Middle frontal gyrus (tissue), 1 donor: ENCODE results near the gene WHRN.

Experiments used
- DNase-seq: peaks from one replicate; pipeline ENCODE4 v3.0.0-alpha.2; 2015; ENCODE audit warnings: low spot score; ENCODE audit errors: extremely low spot score

The WHRN gene

DNA sequence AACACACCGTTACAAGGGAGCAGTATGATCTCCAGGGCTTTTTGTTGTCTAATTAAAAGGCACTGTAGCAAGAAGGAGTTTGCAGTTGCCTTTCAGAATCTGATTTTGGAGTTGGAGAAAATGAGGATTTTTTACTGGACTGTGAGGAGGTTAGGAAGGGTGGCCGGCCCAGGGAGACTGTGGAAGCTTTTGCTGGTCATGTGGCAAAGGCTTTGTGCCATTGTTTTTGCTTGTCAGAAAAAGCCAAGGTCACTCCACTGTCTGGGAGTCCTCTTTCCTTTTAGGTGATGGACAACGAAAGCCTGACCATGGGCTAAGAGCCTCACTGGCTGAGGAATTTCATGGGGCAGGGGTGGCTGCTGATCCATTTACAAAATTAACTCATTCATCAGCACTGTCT lies 10.3 kb upstream of the WHRN start:
- DNase-seq, result no peak

DNA sequence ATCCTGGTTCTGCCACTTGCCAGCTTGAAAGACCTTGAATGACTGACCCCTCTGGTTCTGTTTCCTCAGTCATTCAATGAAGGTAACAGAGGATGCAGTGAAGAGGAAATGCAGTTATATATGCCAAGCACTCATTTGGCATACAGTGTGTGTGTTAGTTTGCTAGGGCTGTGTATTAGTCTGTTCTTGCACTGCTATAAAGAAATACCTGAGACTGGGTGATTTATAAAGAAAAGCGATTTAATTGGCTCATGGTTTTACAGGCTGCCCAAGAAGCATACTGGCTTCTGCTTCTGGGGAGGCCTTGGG lies 8.6 kb upstream of the WHRN start:
- no peak for DNase-seq

DNA sequence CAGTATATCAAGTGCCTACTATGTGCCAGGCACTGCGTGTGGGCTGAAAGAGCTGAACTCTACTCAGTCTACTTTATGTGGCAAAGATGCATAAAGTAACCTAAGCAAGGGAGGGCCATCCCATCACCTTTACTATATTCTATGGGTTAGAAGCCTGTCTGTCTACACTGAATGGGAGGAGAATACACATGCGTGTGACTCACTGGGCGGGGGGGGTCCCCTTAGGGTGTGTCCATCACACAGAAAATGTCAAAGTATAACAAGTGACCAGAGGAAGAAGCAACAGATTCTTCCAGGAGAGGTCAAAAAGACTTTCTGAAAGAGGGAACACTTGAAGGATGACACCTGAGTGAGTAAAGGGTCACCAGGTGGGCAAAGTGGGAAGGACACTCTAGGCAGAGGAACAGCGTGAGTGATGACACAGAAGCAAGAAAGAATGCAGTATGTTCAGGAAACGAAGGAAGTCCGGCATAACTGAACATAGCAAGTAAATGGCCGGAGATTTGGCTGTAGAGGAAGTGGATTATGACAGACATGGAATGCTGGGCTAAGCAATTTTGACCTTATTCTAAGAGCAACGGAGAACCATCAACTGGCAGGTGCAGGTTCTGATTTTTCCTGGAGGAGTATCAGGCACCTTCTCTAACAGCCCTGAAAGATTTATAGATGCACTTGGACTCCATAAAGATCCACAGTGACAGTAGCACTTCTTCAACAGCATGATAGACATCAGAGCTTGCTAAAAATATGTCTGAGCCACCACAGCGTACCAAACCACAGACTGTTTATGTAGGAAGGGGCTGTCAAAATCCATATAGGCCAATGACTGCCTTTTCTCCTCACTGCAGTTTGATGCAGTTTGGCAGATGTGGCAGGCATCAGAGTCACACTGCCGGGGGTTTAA lies 8.0 kb upstream of the WHRN start:
- DNase-seq, result no peak

DNA sequence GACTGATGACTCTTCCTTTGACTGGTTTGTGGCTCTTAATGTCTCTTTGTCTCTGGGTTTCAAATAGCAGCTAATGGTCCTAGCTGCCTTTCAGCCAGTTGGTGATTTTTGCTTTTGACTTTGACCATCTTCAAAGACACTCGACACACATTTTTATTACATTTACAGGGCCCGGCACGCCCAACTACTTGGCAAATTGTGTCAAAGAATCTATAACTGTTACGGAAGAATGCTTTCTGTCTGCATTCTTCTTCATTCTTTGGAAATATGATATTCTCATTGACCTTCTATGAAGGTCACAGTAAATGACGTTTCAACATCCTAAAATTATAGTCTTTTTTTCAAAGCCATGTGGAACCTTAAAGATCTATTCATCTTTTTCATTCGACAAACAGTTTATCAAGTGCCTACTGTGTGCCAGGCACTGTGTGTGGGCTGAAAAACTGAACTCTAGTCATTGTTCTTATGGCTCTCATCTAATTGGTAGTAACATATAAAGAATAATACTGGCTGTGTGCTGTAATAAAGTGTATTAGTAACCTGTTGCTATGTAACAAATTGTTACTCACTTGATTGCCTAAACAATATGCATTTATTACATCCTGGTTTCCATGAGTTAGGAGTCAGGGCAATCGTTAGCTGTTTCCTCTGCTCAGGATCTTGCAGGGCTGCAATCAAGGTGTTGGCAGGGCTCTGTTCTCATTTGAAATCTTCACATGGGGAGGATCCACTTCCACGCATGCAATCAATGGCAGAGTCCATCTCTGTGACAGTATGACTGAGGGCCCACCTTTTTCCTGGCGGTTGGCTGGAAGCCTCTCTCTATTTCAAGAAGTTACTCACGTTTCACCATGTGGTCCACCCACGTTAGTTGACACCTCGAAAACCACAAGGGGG lies 7.0 kb upstream of the WHRN start:
- no peak for DNase-seq

DNA sequence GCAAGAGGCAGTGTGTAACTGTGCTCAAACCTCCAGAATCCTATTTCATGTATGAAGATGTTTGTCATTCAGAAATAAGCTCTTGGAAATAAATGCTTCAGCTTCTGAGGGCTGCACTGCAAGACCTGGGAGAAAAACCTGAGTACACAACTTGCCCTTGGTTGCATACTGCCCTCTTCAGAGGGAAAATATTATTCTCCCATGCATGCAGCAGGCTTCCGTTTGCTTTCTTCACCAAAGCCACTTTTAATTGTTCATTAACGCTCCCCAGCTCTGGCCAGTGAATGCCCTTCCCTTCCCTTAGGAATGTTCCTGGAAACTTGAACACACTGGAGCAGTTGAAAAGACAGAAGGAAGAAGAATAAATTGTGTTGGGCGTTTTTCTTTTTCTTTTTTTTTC lies 2.5 kb upstream of the WHRN start:
- no peak for DNase-seq

DNA sequence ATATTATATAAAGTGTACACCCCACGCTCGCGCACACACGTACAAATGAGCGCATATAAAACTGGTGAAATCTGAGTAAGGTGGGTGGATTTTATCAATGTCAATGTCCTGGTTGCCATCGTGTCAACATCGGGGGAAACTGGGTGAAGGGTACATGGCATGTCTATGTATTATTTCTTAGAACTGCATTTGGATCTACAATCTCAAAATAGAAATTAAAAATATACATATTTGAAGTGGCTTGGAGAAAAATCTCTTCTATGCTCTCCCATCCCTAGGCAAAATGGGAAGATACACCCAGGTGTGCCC lies 763 bp upstream of the WHRN start:
- DNase-seq, result no peak

DNA sequence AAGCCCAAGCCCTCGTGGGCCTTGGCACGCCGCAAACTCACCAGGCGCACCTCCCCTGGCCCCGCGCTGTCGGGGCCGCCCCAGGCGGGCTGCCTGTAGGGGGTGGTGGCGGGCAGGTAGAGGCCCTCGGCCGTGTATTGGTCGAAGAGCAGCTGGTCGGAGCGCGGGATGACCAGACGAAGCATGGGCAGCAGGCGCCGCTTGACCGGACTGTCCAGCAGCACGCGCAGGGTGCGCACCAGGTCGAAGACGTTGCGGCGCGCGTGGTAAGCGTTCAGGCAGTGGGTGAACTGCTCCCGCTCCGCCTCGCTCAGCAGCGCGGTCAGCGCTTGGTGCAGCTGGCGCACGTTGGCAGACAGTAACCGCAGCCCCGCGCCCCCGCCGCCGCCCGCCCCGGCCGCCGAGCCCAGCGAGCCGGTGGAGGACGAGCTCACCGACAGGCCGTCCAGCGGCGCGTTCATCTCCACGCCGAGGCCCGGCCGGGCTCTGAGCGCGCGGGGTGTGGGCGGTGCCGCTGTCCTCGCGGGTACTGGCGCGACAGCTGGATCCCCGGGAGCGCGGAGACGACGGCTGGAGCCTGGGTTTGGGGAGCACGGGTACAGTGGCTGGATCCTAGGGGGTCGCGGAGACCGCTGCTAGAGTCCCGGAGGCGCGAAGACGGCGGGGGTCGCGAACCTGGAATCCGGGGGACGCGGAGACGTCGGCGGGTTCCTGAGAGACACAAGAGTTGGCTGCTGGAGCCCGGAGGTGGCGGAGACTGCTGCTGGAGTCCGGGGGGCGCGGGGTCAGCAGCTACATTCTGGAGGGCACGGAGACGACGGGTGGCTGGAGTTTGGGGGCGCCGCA lies 709 bp downstream of the WHRN start:
- DNase-seq, result no peak

DNA sequence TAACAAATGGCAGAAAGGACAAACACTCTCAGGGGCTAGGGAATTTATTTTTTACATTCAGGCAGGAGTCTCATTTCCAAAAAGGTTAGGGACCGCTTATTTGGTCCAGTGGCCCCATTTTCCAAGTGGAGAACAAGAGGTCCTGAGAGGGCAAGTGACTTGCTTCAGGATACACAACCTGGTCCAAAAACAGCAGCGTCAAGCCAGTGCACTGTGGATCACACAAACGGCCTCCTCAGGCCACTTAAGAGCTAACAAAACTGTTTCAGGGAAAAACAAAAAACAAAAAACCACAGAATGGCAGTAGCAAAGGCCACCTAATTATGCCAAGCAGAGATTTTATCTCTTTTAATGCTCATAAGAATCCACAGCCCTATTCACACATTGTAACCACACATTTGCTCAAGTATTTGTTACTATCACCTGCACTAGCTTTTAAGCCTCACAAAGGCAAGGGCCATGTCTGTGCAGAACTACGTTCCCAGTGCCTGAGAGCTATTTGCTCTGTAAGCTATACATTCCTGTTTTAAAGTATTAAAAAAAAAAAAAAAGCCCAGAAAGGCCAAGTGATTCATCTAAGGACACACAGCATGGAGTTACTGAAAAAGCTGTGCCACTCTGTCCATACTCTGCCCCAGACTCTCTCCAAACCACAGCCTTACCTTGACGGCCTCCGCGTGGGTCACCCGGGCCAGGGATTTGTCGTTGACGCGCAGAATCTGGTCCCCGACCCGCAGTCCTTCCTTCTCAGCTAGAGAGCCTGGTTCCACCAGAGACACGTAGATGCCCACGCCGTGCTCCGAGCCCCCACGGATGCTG lies 1.5 kb downstream of the WHRN start:
- no peak for DNase-seq

DNA sequence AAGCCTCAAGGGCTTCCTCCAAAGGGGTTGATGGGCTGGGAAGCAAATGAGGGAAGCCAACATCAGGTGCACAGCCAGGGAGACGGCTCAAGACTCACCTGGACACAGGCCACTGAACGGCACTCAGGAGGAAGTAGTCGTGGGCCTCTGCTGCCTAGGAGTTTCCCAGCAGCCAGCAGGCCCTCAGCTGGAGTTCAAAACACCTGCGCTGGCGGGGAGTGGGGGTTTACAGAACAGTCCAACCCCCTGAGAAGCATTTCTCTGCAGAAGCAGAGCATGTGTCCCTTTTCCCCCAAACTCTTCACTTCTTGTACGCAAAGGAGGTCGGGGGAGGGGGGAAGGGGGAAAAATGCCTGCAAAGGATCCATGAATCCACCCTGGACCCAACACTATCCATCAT lies 2.3 kb downstream of the WHRN start:
- no peak for DNase-seq

DNA sequence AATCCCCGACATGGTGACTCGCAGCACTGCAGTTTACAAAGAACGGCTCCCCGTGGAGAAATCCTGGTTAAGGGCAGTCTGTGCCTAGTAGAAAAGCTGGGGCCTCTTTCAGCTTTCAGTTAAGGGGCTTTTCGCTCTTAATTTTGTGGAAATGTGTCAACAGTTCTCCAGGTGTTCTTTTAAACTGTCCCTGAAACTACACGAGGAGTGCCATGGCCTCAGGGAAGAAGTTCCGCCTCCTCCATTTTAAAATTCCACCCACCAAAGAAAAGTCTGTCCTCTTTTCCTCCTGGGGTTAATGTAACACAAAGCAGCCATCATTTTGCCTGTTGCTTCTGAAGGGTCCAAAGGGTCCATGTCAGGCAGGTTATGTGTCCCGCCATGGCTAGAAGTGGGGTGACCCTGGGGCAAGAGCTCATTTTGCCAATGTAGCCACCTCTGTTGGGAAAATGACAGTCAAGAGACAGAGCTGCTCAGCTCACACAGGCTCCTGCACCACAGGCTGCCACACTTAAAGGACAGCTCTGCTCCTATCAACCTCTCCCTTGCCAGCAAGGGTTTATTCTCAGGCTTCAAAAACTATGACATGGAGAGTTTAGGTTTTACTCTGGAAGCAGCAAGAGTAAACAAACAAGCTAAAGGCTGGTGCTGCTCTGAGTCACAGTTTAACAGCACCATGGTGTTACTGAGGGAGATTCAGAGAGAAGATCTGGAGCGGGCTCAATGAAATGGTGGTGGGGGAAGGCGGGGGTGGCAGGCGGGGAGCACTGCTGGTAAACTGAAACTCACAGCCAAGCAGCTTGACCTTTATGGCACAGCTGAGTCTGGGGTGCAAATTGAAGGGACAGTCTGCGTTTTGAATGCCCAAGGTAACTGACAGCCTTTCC lies 3.2 kb downstream of the WHRN start:
- DNase-seq, result no peak

DNA sequence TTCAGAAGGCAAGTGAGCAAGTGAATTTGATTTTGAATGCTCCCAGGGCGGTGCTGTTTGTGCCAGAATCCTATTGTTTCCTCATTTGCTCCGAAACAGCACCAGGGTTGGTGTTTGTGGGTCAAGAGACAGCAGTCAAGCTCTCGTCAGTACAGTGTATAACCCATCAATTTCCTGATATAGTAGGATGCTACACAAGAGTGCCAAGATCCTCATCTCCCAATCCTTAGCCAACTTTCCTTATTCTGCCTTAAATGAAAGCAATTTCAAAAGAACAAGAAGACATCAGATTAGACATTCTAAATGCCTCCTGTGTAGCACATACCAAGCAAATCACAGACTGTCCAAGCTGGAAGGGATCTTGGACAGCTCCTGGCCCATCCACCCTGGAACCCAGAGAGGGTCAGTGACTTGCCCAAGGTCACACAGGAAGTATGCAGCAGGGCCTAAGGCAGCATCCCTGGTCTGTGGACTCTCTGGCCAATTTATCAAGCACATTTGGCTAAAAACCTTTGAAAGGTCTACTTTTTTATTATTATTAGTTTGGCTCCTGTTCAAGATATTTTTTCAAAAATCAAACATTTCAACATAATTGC lies 4.5 kb downstream of the WHRN start:
- DNase-seq, result no peak

DNA sequence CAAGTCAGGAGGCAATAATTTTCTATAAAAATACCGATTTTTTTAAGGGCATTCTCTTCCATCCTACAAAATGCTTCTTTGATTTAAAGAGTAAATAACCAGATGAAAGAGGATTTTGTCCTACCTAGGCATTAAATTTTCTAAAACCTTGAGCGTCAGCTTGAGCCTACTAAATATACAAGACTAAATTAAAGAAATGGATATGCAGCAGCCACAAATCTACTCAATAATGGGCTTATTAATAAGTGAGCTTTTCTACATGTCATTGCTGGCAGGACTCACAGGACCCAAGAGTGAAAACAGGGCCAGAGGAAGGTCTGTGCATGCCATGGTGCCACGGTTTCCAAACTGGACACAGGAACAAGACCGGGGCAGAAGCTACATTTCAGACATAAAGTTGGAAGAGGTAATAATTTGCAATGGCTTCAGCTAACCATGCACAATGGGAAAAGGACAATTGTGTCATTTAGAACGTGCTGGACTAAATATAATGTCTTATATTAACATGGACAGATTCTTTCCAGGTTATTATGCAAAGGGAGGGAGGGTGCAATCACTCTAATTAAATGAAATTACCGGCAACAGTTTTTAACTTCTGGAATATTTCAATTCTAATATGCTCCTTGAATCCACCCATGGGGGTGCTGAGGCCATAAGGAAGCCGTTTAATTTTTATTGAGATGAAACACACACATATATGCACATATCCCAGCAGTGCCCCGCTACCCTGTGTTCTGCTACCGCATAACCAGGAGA lies 5.2 kb downstream of the WHRN start:
- no peak for DNase-seq

DNA sequence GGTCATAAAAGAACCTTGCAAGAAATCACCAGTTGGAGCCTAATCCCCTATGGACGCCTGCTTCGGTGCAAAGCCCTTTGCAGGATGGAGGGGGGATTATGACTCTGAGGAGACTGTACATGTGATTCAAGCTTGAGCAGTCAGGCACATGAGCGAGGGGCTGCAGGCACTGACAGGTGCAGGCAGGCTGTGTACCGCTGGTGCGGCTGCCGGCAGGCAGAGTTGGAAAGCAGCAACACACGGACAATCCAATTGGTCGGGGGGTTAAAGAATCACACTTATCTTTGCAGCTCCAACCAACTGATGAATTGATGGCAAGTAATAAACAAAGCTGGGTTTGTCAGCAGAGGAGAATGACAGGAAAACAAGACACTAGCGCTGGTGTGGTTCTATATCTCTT lies 5.7 kb downstream of the WHRN start:
- no peak for DNase-seq

DNA sequence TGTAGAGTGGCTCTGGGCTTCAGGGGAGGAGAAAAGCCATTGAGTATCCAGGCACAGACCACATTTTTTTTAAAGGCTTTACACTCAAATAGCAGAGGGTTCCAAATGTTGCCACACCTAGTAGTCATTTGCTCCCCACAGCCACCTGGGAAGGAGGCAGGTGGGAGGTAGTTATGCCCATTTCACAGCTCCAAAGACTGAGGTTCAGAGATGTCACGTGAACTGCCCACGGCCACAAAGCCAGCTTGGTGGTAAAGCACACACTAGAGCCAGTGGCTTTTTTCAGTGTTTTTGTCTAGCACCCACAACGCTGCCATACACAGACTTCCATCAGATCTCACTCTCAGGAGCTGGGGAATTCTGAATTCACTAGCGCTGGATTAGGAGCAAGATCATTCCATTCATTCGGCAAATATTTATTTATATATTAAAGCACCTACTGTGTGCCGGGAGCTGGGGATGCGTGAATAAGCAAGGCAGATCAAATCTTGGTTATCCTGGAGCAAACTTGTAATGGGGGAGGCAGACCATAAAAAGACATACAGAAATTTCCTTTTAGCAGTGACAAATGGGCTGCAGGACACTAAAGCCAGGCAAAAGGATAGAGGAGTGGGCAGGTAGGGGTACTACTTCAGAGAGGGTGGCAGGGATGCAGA lies 7.4 kb downstream of the WHRN start:
- DNase-seq, result no peak

DNA sequence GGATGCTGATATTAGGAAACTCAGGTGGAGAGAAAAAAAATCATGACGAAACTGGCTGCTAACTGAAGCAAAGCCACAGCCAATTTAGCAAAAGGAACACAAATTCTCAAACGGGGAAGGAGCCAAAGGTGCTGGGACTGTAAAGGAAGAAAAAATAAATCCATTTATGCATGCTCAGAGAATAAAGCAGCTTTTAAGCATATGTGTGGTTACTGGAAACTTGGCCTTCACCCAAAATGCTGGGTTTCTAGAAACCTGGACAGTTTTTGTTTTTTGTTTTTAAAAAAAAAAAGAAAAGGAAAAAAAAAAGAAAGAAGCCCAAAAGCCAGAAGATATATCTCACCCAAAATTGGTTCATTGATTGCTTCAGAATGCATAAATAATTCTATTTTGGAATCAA lies 8.0 kb downstream of the WHRN start:
- DNase-seq, result no peak

DNA sequence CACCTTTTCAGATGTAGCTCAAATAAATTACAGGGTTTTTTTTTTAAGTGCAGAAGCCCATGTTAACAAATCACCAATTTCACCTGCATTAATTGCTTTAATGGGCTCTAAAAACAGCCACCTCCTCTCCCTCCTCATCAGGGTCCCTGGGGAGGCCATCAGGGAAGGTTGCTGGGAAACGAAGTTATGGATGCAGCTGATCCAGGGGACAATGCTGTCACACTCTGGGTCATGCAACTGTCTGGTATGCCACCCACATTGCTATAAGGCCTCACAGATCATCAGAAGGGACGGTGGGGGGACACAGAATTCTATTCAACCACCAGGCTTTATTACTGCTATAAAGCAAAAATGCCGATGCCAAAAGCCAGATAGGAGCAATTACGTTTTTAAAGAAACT lies 9.3 kb downstream of the WHRN start:
- no peak for DNase-seq

DNA sequence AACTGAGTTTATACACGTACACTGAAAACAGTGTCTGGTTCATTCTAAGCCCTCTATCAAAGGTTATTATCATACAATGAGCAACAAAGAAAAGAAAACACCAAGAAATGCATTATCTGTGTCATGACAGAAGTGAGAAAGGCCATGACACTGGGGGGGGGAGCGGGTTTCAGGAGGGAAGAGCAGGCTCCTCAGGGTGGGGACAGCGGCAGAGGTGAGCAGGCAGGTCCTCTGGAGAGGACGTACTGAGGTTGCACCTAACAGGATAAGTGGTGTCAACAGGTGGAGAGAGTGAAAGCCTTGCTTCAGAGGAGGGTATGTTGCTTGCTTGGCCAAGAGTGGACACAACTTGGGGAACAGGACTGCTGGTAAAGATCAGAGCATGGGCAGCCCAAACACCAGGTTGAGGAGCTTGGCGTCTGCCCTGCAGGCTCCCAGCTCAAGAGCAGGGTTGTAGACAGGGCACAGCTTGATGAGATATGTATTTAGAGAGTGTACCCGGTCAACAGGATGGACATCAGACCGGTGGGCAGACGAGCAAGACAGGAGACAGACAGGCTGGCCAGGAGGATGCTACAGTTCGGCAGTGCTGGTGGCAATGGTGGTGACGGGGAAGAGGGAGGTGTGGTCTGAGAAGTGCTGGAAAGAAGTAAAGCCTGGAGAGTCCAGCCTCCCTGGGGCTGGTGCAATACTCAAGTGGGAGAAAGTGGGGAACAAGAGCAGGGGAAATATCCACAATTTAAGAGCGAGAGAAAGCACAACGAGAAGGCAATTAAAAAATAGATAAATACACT lies 10.3 kb downstream of the WHRN start:
- DNase-seq, result no peak
